Activated effector memory CD4-positive, alpha-beta T cell treated with anti-CD3 and anti-CD28 coated beads, Interleukin-2, amount 50 U/mL, for 16 hours (primary cell): ENCODE measurements around the gene GAL3ST1.
"Not testable (repeated sequence)": the region's sequence is repeated elsewhere in the genome, so short reads cannot be mapped to it uniquely, and the experiment has no call there.

Experiments used
- DNase-seq: peaks from one replicate; pipeline ENCODE4 v3.0.0-alpha.2; 2020

Gene GAL3ST1

GRCh38 chr22:30592360-30592713 is 17.9 kb upstream of the GAL3ST1 start:
- DNase-seq, result not testable (repeated sequence)

DNA sequence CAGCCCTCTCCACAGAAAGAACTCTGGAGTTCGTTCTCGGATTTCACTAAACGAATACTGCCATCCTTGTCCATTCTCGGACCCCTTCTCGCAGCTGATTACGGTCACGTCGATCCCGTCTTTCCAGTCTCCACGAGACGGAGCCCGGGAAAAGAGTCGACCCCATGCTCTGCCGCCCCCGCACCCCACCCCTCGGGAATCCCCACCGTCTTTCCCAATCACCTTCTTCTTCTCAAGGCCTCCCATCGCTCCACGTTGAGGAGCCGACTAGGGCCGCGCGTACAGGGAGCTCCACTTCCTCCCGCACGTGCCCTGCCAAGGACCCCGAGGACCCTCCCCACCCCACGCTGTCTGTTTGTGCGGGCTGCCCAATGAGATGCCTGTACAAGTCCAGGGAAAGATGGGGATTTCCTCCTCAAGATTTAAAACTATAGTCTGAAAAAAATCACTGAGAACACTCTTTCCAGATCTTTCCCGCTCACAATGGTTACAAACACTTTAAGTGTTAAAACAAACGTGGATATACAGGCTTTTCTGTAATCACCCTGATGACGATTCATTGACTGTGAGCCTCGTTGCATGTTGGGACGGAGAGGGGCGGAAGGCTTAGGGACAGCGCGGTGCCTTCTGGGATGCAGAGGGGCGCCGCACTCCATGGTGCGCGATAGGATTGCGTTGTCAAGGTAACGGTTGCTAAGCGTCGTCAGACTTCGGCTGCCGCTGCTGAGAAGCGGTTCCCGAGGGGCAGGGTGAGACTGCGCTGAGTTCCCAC is 17.3 kb upstream of the GAL3ST1 start, which contains the start of gene PES1:
TSS of gene PES1 (minus strand) at position 323 of the 772 bp plus-strand sequence. CDS start at position 246, 77 bp downstream.
- DNase-seq, result peak; percentile 97

- no peak for DNase-seq
These were observed 16.7 kb upstream of the GAL3ST1 start for GRCh38 chr22:30591191-30591587.

- DNase-seq, result no peak
These were observed 11.9 kb upstream of the GAL3ST1 start for GRCh38 chr22:30586414-30586813.

- no peak for DNase-seq
These were observed 10.0 kb upstream of the GAL3ST1 start for GRCh38 chr22:30584441-30584840.

DNA sequence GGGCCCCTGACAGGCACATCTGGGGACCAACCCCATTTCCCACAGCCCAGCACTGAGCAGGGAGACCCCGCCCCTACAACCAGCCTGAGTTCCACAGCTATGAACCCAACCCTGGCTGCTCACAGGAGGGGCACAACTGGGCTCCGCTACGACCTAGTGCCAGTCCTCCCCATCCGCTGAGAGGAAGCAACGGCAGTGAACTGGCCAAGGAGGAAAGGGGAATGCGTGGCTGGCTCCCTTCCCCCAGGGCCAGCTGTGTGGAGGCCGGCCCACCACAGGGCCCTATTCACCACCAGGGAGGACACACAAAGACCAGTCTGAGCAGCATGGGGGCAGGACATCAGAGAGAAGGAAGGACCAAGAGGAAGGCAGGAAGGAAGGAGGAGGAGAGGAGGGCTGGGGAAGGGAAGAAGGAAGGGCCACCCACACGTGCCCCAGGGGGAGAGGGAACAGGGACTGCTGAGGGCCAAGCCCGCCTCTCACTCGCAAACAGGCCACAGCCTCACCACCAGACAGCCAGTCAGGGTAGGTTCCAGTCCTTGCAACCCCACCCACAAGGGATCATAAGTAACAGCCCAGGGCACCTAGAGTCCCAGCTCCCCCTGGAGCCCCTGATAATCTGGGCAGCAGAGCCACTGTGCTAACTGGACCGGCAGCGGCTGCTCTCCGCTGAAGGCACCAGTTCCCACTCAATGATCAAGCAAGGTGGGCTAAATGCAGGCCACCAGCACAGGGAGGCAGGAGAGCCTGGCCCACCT is 8.5 kb upstream of the GAL3ST1 start:
- no peak for DNase-seq

- no peak for DNase-seq
These were observed 7.6 kb upstream of the GAL3ST1 start for GRCh38 chr22:30582051-30582450.

DNA sequence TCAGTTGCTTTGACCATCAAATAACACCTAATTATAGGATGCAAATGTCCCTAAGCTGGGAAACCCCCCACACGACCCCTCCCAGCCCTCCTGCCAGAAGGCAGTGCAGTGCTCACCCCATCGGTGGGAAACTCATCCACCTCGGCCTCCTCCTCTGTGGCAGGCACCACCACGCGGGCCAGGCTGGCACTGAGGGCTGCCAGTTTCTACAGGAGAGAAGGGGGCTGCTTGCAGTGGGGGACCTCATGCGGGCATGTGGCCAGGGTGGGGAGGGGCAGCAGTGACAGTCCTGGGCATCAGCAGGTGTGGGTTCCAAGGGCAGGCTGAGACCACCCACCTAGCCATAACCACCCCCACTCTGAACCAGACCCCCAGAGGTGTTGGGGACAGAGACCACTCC is 6.4 kb upstream of the GAL3ST1 start:
- DNase-seq, result no peak

- no peak for DNase-seq
These were observed 4.0 kb upstream of the GAL3ST1 start for GRCh38 chr22:30578481-30578880.

- no peak for DNase-seq
These were observed 1.4 kb upstream of the GAL3ST1 start for GRCh38 chr22:30575859-30576258.

DNA sequence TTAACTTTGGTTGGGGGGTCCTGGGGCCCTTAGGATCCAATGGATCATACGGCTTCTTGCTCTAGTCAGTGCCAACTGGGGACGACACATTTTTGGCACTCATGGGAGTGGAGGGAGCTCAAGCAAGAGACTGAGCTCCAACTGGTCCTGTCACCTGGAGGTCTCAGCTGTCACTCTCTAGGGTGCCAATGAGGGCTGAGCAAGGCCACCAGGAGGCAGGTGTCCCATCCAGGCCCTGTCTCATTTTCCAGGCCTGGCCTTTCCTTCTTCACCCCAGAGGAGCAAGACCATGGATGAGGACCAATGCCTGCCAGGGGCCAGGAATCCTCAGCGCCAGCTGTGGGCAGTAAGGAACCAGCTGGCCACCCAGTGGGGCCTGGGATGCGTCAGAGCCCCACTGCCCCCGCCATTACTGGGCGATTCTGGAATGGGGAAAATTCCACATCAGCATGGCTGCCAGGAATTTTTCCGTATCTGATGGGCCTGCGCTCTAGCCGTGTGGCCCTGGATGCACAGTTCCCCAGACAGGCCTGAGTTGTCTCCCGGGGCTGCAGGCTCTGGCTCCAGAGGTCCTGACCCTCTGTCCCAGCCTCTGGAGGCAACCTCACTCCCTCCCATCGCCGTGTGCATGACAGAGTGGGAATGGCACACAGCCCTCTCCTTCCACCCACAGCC is 669 bp upstream of the GAL3ST1 start:
- no peak for DNase-seq

GRCh38 chr22:30573594-30574094 is 821 bp downstream of the GAL3ST1 start:
- no peak for DNase-seq

DNA sequence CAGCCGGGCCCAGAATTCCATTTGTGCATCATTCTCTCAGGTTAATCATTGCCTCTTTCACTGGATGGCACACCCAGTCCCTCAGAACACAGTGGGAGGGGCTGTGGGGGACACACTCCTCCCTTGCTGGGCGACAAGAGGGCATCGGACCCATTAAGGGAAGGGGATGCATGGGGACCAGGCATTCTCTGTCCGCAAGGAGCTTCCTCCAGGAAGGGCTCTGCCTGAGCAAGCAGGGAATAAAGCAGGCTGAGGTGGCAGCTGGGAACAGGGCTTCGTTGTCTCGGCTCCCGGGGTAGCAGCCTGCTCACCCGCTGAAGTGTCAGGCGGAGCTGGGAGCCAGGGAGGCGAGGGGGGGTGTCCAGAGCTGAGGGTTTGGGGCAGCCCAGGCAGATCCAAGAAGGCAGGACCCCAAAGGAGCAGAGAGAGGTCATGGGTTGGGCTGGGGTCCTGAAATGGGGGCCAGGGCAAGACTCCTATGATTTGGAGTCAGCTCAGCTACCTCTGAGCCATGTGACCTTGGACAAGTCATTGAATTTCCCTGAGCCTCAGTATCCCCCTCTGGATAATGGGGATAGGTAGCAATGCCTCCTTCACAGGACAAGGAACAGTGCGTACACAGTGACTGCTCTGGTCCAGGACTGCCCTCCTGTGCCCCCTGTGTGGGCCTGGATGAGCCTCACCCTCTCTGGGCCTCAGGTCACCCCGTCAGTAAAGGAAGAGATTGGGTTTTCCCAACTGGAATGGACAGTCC is 1.4 kb downstream of the GAL3ST1 start:
- DNase-seq, result no peak

DNA sequence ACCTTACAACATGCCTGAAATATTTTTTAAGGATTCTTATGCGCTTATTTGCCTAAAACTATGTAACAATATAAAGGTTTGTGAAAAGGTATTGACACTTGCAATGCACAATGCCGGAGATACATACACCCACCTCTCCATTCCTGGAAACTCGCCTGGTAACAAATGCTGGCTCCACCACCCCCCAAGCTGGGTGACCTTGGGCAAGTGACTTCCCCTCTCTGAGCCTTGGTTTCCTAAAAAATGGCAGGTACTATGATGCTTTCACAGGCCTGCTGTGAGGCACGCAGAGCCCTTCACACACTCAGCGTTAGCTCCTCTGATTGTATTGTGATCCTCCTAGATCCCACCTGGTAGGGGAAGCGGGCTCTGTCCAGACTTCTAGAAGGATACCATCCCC is 2.3 kb downstream of the GAL3ST1 start:
- no peak for DNase-seq

GRCh38 chr22:30569674-30570202 is 4.7 kb downstream of the GAL3ST1 start:
- DNase-seq, result no peak

DNA sequence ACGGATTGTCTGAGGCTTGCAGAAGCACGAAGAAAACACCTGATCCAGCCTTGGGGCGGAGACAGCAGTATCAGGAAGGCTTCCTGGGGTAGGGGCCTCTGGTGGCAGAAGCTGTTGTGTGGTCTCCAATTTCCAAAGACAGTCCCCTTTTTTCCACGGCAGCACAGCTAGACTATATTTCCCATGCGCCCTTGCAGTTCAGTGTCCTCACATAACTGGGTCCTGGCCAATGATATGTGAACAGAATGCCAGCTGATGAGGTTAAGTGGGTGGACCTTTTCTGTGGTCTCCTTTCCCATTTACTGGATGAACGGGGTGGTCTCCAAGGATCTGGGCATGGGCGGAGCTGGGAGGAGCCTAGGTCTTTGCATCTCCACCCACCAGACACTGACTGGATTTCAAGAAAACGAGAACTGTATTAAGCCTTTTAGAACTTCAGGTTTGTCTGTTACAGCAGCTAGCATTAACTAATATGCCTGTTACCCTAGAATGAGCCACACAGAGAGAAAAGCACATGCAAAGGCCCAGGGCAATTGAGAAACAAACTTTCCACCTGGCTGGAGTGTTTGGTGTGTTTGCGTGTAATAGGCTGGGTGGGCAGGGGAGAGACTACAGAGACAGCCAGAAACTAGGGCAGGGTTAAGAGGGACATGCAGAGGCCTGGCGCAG is 6.2 kb downstream of the GAL3ST1 start:
- DNase-seq, result no peak

- not testable (repeated sequence) for DNase-seq
These were observed 7.2 kb downstream of the GAL3ST1 start for GRCh38 chr22:30567277-30567676.

- no peak for DNase-seq
These were observed 8.3 kb downstream of the GAL3ST1 start for GRCh38 chr22:30566125-30566524.

DNA sequence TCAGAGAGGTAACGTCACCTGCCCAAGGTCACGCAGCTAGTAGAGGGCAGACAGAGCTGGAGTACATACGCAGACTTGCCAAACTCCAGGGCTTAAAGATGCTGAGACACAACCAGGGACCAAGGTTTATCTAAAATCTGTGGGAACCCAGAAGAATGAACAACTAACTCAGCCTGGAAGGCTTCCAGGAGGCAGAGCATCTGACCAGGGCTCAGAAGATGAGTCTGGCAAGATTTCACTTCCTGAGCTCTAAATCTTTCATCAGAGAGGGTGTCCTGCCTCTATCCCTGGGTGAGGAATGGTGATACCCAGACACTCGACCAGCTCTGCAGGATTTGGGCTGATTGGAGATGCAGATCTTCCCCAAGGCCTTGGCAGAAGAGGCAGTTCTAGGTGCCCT is 9.1 kb downstream of the GAL3ST1 start:
- no peak for DNase-seq

DNA sequence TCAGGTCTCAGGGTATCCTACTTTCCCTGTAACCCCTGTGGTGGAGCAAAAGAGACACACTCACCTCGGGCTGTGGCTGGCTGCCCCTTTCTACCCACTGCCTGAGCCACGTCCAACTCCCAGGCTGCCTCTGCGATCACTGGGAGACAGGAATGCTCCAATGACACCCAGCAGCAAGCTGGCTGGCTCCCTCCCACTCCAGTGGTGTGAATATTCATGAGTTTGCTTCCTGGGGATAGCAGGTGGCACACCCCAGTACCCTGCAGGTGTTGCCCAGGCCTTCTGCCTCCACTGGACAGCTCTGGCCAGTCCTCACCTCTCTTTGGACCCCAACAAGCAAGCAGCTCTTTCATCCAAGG is 9.7 kb downstream of the GAL3ST1 start:
- DNase-seq, result no peak

GRCh38 chr22:30564045-30564760 is 10.3 kb downstream of the GAL3ST1 start:
- no peak for DNase-seq
